Embryonic facial prominence (tissue), 1 donor: ENCODE results near the gene ZSCAN10.

Experiments
- DNase-seq: peaks from one replicate; pipeline ENCODE4 v3.0.0-alpha.2; 2016; ENCODE audit errors: extremely low spot score

ZSCAN10 gene

GRCh38 chr16:3046641-3047386, 52.3 kb downstream of the ZSCAN10 start:
- no peak for DNase-seq

GRCh38 chr16:3045758-3046640, 53.1 kb downstream of the ZSCAN10 start, which contains the start of gene MMP25:
MMP25 (plus strand) TSS chr16:3046561; CDS start chr16:3046918, 357 bp downstream.
- no peak for DNase-seq

GRCh38 chr16:3044708-3045107, 54.4 kb downstream of the ZSCAN10 start:
- no peak for DNase-seq

GRCh38 chr16:3042376-3042775, 56.7 kb downstream of the ZSCAN10 start:
- DNase-seq = no peak

GRCh38 chr16:3038896-3039295, 60.2 kb downstream of the ZSCAN10 start:
- no peak for DNase-seq
